Islet of Langerhans (tissue), 1 donor: ENCODE results near the gene PRR9.
"Not testable (repeated sequence)": the region's sequence is repeated elsewhere in the genome, so short reads cannot be mapped to it uniquely, and the experiment has no call there.

Experiments used
- FAIRE-seq: peaks from one replicate; lab custom pipeline; 2011; peaks lifted over from hg19 to GRCh38; lab: Jason Lieb, UNC

The PRR9 gene

GRCh38 chr1:153229076-153229829 lies 11.9 kb downstream of the PRR9 start:
- not testable (repeated sequence) for FAIRE-seq

GRCh38 chr1:153231363-153231762 lies 14.0 kb downstream of the PRR9 start:
- FAIRE-seq = no peak

- no peak for FAIRE-seq
Observed at GRCh38 chr1:153231785-153232184, 14.4 kb downstream of the PRR9 start.

- no peak for FAIRE-seq
Observed at GRCh38 chr1:153232553-153232952, 15.2 kb downstream of the PRR9 start.

GRCh38 chr1:153233448-153233847 lies 16.1 kb downstream of the PRR9 start:
- FAIRE-seq = no peak

- no peak for FAIRE-seq
Observed at GRCh38 chr1:153238527-153238926, 21.1 kb downstream of the PRR9 start.

- no peak for FAIRE-seq
Observed at GRCh38 chr1:153242160-153242559, 24.8 kb downstream of the PRR9 start.

GRCh38 chr1:153245466-153245865 lies 28.1 kb downstream of the PRR9 start:
- no peak for FAIRE-seq

- FAIRE-seq = no peak
Observed at GRCh38 chr1:153246018-153246417, 28.6 kb downstream of the PRR9 start.

GRCh38 chr1:153246825-153247224 lies 29.4 kb downstream of the PRR9 start:
- no peak for FAIRE-seq

- no peak for FAIRE-seq
Observed at GRCh38 chr1:153248176-153248879, 30.9 kb downstream of the PRR9 start.

- no peak for FAIRE-seq
Observed at GRCh38 chr1:153250166-153250565, 32.8 kb downstream of the PRR9 start.

- no peak for FAIRE-seq
Observed at GRCh38 chr1:153251087-153251486, 33.7 kb downstream of the PRR9 start.

- FAIRE-seq = no peak
Observed at GRCh38 chr1:153251562-153251961, 34.2 kb downstream of the PRR9 start.

GRCh38 chr1:153251988-153252387 lies 34.6 kb downstream of the PRR9 start:
- FAIRE-seq = no peak

- no peak for FAIRE-seq
Observed at GRCh38 chr1:153253076-153253475, 35.7 kb downstream of the PRR9 start.

- FAIRE-seq = no peak
Observed at GRCh38 chr1:153253693-153254092, 36.3 kb downstream of the PRR9 start.

- no peak for FAIRE-seq
Observed at GRCh38 chr1:153259387-153259786, 42.0 kb downstream of the PRR9 start, which contains the start of gene LORICRIN. Gene LORICRIN, plus strand, starts transcription at chr1:153259687. Its CDS starts 1,263 bp downstream, at chr1:153260950.

GRCh38 chr1:153260585-153261280 lies 43.3 kb downstream of the PRR9 start:
- no peak for FAIRE-seq

- no peak for FAIRE-seq
Observed at GRCh38 chr1:153261281-153262069, 44.1 kb downstream of the PRR9 start.

GRCh38 chr1:153262070-153262366 lies 44.6 kb downstream of the PRR9 start:
- no peak for FAIRE-seq

- no peak for FAIRE-seq
Observed at GRCh38 chr1:153262462-153263157, 45.2 kb downstream of the PRR9 start.
